Calu3 (cell line): ENCODE results near the gene ADAM17. TPM values are rescaled to one million over a fixed set of nuclear protein-coding genes. Genes with fewer than 3 reads are reported as not detected.

ENCODE experiments used
- BruUV-seq: library from RNA; stranded (reverse); fragments of 400-500 nt; replicated peaks from 2 replicates; lab custom pipeline; 2021; lab: Mats Ljungman, UMichigan
- CTCF ChIA-PET: fragments of 300-600 bp; sonication (Branson Sonifier 250); formaldehyde crosslinking; loops from one replicate; lab custom pipeline; 2022; ENCODE audit warnings: antibody characterized with exemption; lab: Charles Lee
- DNase-seq: peaks from one replicate; pipeline ENCODE4 v3.0.0; 2022
- H3K27ac Mint-ChIP-seq: one replicate; pipeline ENCODE4 v1.8.0; 2022; ENCODE audit warnings: mixed read lengths; ENCODE audit not compliant: unreplicated experiment
- H3K27me3 Mint-ChIP-seq: one replicate; pipeline ENCODE4 v1.8.0; 2022; ENCODE audit warnings: mixed read lengths; ENCODE audit not compliant: unreplicated experiment
- H3K36me3 Mint-ChIP-seq: one replicate; pipeline ENCODE4 v1.8.0; 2022; ENCODE audit warnings: mild to moderate bottlenecking, moderate library complexity, mixed read lengths; ENCODE audit not compliant: insufficient read depth, unreplicated experiment
- H3K4me1 Mint-ChIP-seq: one replicate; pipeline ENCODE4 v1.8.0; 2022; ENCODE audit warnings: mild to moderate bottlenecking, low read depth, mixed read lengths; ENCODE audit not compliant: unreplicated experiment
- H3K4me3 Mint-ChIP-seq: one replicate; pipeline ENCODE4 v1.8.0; 2022; ENCODE audit warnings: mild to moderate bottlenecking, low read depth, moderate library complexity, mixed read lengths; ENCODE audit not compliant: unreplicated experiment
- H3K9me3 Mint-ChIP-seq: one replicate; pipeline ENCODE4 v1.8.0; 2022; ENCODE audit warnings: low read depth, mixed read lengths; ENCODE audit not compliant: unreplicated experiment
- CTCF ChIP-seq: fragments of 200-600 bp; IDR thresholded peaks from one replicate; pipeline ENCODE4 v1.8.0; 2022; ENCODE audit warnings: antibody characterized with exemption; ENCODE audit not compliant: unreplicated experiment
- intact Hi-C: fragments of 100-400 bp; cut with micrococcal nuclease; formaldehyde crosslinking; loops from one replicate; pipeline ENCODE4 v1.10.0; 2022; ENCODE audit not compliant: unreplicated experiment
- total RNA-seq: library from RNA; stranded (reverse); gene quantifications from 2 replicates; pipeline ENCODE4 v1.2.3, GENCODE V29; 2022

The ADAM17 gene
- total RNA-seq, 1 experiment from 2014 or later = 54.2 TPM

GRCh38 chr2:9532421-9532820 lies 23.2 kb downstream of the ADAM17 start:
- Mint-ChIP-seq H3K36me3 (peaks cover 41% of the 10 kb centered on the region), H3K27me3 (no peaks in the 10 kb centered on the region), H3K27ac (no peak overlapping the region), H3K4me1 (peaks cover 18% of the 10 kb centered on the region), H3K9me3 (no peaks in the 10 kb centered on the region), H3K4me3 (no peak overlapping the region)
- DNase-seq = no peak
- CTCF ChIA-PET = no interaction called here
- intact Hi-C loops = no loop called here
- TF ChIP-seq CTCF = no peak
- BruUV-seq = no TSS peak

- H3K4me3 Mint-ChIP-seq = no peak overlapping the region
- DNase-seq = no peak
- H3K27me3 Mint-ChIP-seq = no peaks in the 10 kb centered on the region
- H3K9me3 Mint-ChIP-seq = no peaks in the 10 kb centered on the region
- no TSS peak for BruUV-seq
- intact Hi-C loops = no loop called here
- no peak for TF ChIP-seq CTCF
- H3K27ac Mint-ChIP-seq = no peak overlapping the region
- peaks cover 37% of the 10 kb centered on the region for H3K36me3 Mint-ChIP-seq
- CTCF ChIA-PET = no interaction called here
- no peaks in the 10 kb centered on the region for H3K4me1 Mint-ChIP-seq
Measured at GRCh38 chr2:9527995-9528787, 27.4 kb downstream of the ADAM17 start.

- BruUV-seq = no TSS peak
- no peak overlapping the region for H3K27ac Mint-ChIP-seq
- no peaks in the 10 kb centered on the region for H3K27me3 Mint-ChIP-seq
- H3K4me3 Mint-ChIP-seq = no peak overlapping the region
- DNase-seq = no peak
- H3K36me3 Mint-ChIP-seq = peaks cover 44% of the 10 kb centered on the region
- no peaks in the 10 kb centered on the region for H3K4me1 Mint-ChIP-seq
- no peaks in the 10 kb centered on the region for H3K9me3 Mint-ChIP-seq
- no peak for TF ChIP-seq CTCF
- CTCF ChIA-PET = no interaction called here
- intact Hi-C loops = no loop called here
Measured at GRCh38 chr2:9525266-9525665, 30.4 kb downstream of the ADAM17 start.

- TF ChIP-seq CTCF = no peak
- Mint-ChIP-seq H3K27me3 (no peaks in the 10 kb centered on the region), H3K4me1 (no peaks in the 10 kb centered on the region), H3K36me3 (peaks cover 42% of the 10 kb centered on the region), H3K4me3 (no peak overlapping the region), H3K27ac (no peak overlapping the region), H3K9me3 (no peaks in the 10 kb centered on the region)
- DNase-seq = no peak
- CTCF ChIA-PET = no interaction called here
- no TSS peak for BruUV-seq
- intact Hi-C loops = no loop called here
Measured at GRCh38 chr2:9524291-9524690, 31.3 kb downstream of the ADAM17 start.
